Parathyroid adenoma (tissue), 2 donors: Measurements from ENCODE around the gene C14orf132.
A peak's percentile ranks its signal among the peaks of the same experiment; 100 is the strongest.

ENCODE experiments used
- H2AFZ ChIP-seq: fragments of 300-600 bp; sonication (generic); one replicate; pipeline ENCODE4 v1.7.0; 2017; ENCODE audit warnings: antibody characterized with exemption, mild to moderate bottlenecking
- H3K27ac ChIP-seq: fragments of 300-600 bp; sonication (generic); one replicate; pipeline ENCODE4 v1.7.0; 2017
- H3K27me3 ChIP-seq: fragments of 300-600 bp; sonication (generic); one replicate; pipeline ENCODE4 v1.7.0; 2017; ENCODE audit warnings: low read length; ENCODE audit not compliant: control insufficient read depth, insufficient read depth
- H3K36me3 ChIP-seq: fragments of 300-600 bp; sonication (generic); one replicate; pipeline ENCODE4 v1.7.0; 2017; ENCODE audit warnings: low read length; ENCODE audit not compliant: control insufficient read depth, insufficient read depth
- H3K4me1 ChIP-seq: fragments of 300-600 bp; sonication (generic); one replicate; pipeline ENCODE4 v1.7.0; 2017; ENCODE audit warnings: control low read depth
- H3K4me2 ChIP-seq: fragments of 300-600 bp; sonication (generic); one replicate; pipeline ENCODE4 v1.7.0; 2017; ENCODE audit warnings: low read length
- H3K4me3 ChIP-seq: fragments of 300-600 bp; sonication (generic); one replicate; pipeline ENCODE4 v1.7.0; 2017; ENCODE audit warnings: low read depth, low read length
- H3K79me2 ChIP-seq: fragments of 300-600 bp; sonication (generic); one replicate; pipeline ENCODE4 v1.7.0; 2017; ENCODE audit warnings: control low read depth
- H3K9ac ChIP-seq: fragments of 300-600 bp; sonication (generic); one replicate; pipeline ENCODE4 v1.7.0; 2017; ENCODE audit warnings: mild to moderate bottlenecking
- H3K9me3 ChIP-seq: fragments of 300-600 bp; sonication (generic); one replicate; pipeline ENCODE4 v1.7.0; 2017; ENCODE audit warnings: low read length; ENCODE audit not compliant: control insufficient read depth
- TF ChIP-seq, protein P1 (sequence below): fragments of 300-600 bp; sonication (generic); IDR thresholded peaks from one replicate; pipeline ENCODE4 v1.7.0; 2017; ENCODE audit warnings: antibody characterized with exemption, mild to moderate bottlenecking
- donor health status: primary hyperparathyroidism.

Gene C14orf132

DNA sequence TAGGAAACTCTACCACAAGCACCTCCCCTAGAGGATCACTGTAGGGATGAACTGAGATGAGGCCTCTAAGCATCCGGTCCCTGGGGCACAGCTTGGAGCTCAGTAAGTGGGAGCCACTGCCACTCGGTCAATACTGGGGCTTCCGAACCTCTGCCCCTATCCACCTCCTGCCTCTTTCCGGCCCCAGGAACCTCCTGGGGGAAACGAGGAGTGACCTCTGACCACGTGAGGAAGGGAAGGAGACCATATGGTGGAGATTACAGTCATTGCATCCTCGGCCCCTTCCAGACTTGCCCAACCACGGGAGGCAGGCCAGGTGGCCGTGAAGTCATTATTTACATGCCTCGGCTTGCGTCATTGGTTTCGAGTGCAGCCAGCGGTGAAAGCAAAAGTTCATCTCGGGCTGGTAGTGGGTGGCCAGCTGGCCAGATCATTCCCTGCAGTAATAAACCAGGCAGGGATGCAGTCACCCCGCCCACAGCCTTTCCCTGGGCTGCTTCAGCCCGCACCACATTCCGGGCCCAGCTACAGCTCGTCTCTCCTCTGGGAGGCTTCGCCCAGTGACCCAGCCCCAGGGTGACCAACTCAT, 65.4 kb downstream of the C14orf132 start:
- H3K36me3 ChIP-seq: no peaks in the 10 kb centered on the region
- no peaks in the 10 kb centered on the region for H3K79me2 ChIP-seq
- no peaks in the 10 kb centered on the region for H3K4me1 ChIP-seq
- no peak overlapping the region for H3K27ac ChIP-seq
- no peak overlapping the region for H3K4me3 ChIP-seq
- H3K27me3 ChIP-seq: no peaks in the 10 kb centered on the region
- H3K9me3 ChIP-seq: no peaks in the 10 kb centered on the region
- no peak overlapping the region for H2AFZ ChIP-seq
- no peak overlapping the region for H3K4me2 ChIP-seq
- no peak overlapping the region for H3K9ac ChIP-seq
- TF ChIP-seq, protein P1, sequence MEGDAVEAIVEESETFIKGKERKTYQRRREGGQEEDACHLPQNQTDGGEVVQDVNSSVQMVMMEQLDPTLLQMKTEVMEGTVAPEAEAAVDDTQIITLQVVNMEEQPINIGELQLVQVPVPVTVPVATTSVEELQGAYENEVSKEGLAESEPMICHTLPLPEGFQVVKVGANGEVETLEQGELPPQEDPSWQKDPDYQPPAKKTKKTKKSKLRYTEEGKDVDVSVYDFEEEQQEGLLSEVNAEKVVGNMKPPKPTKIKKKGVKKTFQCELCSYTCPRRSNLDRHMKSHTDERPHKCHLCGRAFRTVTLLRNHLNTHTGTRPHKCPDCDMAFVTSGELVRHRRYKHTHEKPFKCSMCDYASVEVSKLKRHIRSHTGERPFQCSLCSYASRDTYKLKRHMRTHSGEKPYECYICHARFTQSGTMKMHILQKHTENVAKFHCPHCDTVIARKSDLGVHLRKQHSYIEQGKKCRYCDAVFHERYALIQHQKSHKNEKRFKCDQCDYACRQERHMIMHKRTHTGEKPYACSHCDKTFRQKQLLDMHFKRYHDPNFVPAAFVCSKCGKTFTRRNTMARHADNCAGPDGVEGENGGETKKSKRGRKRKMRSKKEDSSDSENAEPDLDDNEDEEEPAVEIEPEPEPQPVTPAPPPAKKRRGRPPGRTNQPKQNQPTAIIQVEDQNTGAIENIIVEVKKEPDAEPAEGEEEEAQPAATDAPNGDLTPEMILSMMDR: no peak

DNA sequence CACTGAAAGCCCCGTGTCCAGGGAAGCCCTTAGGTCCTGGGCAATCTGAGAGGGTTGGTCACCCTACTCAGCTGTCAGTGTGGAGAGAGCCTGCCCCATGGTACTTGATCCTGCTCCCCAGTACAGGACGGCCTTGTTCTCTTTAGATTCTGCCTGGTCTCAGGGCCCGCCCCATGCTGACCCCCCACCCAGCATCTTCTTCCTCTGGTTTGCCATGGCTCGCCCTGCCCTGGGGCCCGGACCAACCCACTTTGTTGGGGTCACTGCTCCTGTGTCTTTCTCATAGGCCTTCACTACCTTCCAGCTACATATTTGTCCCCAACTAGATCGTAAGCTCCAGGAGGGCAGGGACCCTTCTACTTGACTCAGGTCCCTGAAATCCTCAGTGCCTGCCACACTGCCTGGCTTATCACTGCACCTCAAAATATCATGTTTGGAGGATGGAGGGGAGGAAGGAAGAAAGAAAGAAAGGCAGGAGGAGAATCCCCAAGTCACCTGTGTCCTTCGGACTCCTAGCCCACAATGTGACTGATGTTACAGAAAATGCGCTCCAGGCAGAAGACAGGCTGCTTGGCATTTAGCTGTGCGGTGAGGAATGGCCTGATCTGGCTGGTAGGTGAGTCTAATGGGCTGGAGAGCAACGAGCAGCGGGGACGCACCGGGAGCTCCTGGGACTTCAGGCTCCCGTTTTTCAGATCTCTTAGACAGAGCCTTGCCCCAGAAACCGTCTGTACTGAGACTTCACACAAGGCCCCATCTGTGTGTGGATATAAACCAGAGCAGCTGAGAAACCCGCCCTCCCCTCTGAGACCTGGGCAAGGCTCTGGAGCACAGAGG, 66.1 kb downstream of the C14orf132 start:
- no peaks in the 10 kb centered on the region for H3K27me3 ChIP-seq
- no peaks in the 10 kb centered on the region for H3K9me3 ChIP-seq
- H3K9ac ChIP-seq: no peak overlapping the region
- no peaks in the 10 kb centered on the region for H3K79me2 ChIP-seq
- H3K4me3 ChIP-seq: no peak overlapping the region
- TF ChIP-seq, protein P1: no peak
- H3K4me2 ChIP-seq: no peak overlapping the region
- H3K36me3 ChIP-seq: no peaks in the 10 kb centered on the region
- H3K27ac ChIP-seq: no peak overlapping the region
- H3K4me1 ChIP-seq: no peaks in the 10 kb centered on the region
- no peak overlapping the region for H2AFZ ChIP-seq

DNA sequence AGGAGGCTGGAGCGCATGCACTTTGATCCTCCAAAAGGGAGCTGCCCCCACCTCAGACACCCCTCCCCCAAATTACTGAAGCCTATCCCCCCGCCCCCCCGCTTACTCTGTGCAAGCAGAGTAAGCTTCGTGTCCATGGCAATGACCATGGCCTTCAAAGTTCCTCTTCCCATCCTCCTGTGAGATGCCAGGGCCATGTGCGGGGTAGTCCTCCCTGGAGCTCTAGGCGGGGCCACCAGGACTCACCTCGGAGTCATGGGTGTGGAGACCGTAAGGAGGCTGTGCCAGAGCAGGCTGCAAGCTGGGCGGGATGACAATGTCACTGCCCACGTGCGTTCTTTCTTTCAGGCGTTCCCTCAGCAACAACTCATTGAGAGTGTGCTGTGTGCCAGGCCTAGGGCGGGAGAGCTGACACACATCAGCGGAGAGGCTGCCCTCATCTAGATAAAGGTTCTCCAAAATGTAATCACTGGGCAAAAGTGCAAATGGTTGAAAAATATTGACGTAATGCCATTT, 66.8 kb downstream of the C14orf132 start:
- H3K4me3 ChIP-seq: no peak overlapping the region
- no peaks in the 10 kb centered on the region for H3K79me2 ChIP-seq
- no peak overlapping the region for H3K4me2 ChIP-seq
- H3K36me3 ChIP-seq: no peaks in the 10 kb centered on the region
- TF ChIP-seq, protein P1: no peak
- H3K9me3 ChIP-seq: no peaks in the 10 kb centered on the region
- no peaks in the 10 kb centered on the region for H3K27me3 ChIP-seq
- no peaks in the 10 kb centered on the region for H3K4me1 ChIP-seq
- H3K27ac ChIP-seq: no peak overlapping the region
- peak overlapping the region; percentile 19 for H2AFZ ChIP-seq
- no peak overlapping the region for H3K9ac ChIP-seq

DNA sequence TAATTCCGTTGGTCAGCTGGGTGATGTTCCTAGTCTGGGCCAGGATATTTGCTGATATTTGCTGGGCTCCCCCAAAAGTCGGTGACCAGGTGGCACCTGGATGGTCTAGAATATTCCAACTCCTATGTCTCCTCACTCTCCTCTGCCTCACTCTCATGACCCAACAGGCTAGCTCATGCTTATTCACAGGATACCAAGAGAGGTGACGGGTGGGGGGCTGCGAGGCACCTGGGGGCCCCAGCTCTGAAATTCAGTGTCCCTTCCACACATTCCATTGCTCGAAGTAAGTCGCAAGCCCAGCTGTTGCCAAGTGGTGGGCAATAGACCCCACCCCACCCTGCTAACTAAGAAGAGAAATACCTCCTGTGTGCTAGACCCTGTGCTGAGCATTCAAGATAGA, 67.7 kb downstream of the C14orf132 start:
- TF ChIP-seq, protein P1: no peak
- no peak overlapping the region for H2AFZ ChIP-seq
- H3K9ac ChIP-seq: no peak overlapping the region
- H3K4me2 ChIP-seq: no peak overlapping the region
- no peaks in the 10 kb centered on the region for H3K27me3 ChIP-seq
- H3K36me3 ChIP-seq: no peaks in the 10 kb centered on the region
- H3K79me2 ChIP-seq: no peaks in the 10 kb centered on the region
- H3K9me3 ChIP-seq: no peaks in the 10 kb centered on the region
- H3K27ac ChIP-seq: no peak overlapping the region
- H3K4me3 ChIP-seq: no peak overlapping the region
- no peaks in the 10 kb centered on the region for H3K4me1 ChIP-seq
